Nephron progenitor cell (in vitro differentiated cells): Measurements from ENCODE around the gene GNG13.

Experiments
- DNase-seq: peaks from one replicate; pipeline ENCODE4 v3.0.0; 2021
- H3K27ac Mint-ChIP-seq: 2 replicates; pipeline ENCODE4 v1.8.0; 2021; ENCODE audit warnings: mild to moderate bottlenecking, moderate library complexity, mixed read lengths
- H3K27me3 Mint-ChIP-seq: 2 replicates; pipeline ENCODE4 v1.8.0; 2021; ENCODE audit warnings: mild to moderate bottlenecking, low read depth, mixed read lengths; ENCODE audit not compliant: poor library complexity
- H3K36me3 Mint-ChIP-seq: 2 replicates; pipeline ENCODE4 v1.8.0; 2021; ENCODE audit warnings: low read depth, mixed read lengths
- H3K4me1 Mint-ChIP-seq: 2 replicates; pipeline ENCODE4 v1.8.0; 2021; ENCODE audit warnings: mixed read lengths
- H3K4me3 Mint-ChIP-seq: 2 replicates; pipeline ENCODE4 v1.8.0; 2021; ENCODE audit warnings: mild to moderate bottlenecking, moderate library complexity, mixed read lengths
- H3K9me3 Mint-ChIP-seq: 2 replicates; pipeline ENCODE4 v1.8.0; 2021; ENCODE audit warnings: mild to moderate bottlenecking, moderate library complexity, mixed read lengths
- CTCF ChIP-seq: fragments of 200-600 bp; sonication (generic); IDR thresholded peaks from 2 replicates; pipeline ENCODE4 v1.5.0; 2021; ENCODE audit warnings: antibody characterized with exemption

Gene GNG13

GRCh38 chr16:751152-752006, 49.2 kb downstream of the GNG13 start:
- Mint-ChIP-seq H3K36me3 (no peaks in the 10 kb centered on the region), H3K9me3 (peaks cover 2% of the 10 kb centered on the region), H3K27me3 (peaks cover 48% of the 10 kb centered on the region), H3K4me1 (peaks cover 24% of the 10 kb centered on the region), H3K27ac (no peak overlapping the region), H3K4me3 (no peak overlapping the region)
- DNase-seq = no peak
- TF ChIP-seq CTCF = no peak

- no peak for TF ChIP-seq CTCF
- Mint-ChIP-seq H3K36me3 (no peaks in the 10 kb centered on the region), H3K9me3 (no peaks in the 10 kb centered on the region), H3K27me3 (peaks cover 48% of the 10 kb centered on the region), H3K27ac (no peak overlapping the region), H3K4me3 (no peak overlapping the region), H3K4me1 (peaks cover 24% of the 10 kb centered on the region)
- no peak for DNase-seq
Observed at GRCh38 chr16:750485-750884, 50.0 kb downstream of the GNG13 start.

- no peaks in the 10 kb centered on the region for H3K9me3 Mint-ChIP-seq
- no peak for TF ChIP-seq CTCF
- H3K4me3 Mint-ChIP-seq = no peak overlapping the region
- no peaks in the 10 kb centered on the region for H3K36me3 Mint-ChIP-seq
- DNase-seq = no peak
- H3K27me3 Mint-ChIP-seq = peaks cover 45% of the 10 kb centered on the region
- H3K27ac Mint-ChIP-seq = no peak overlapping the region
- H3K4me1 Mint-ChIP-seq = peaks cover 24% of the 10 kb centered on the region
Observed at GRCh38 chr16:749010-749409, 51.5 kb downstream of the GNG13 start.
